HG02642 (cell line): Measurements from ENCODE around the gene SOX2.
A peak's percentile ranks its signal among the peaks of the same experiment; 100 is the strongest.

Experiments used
- ATAC-seq: cut with Tn5 transposase; IDR thresholded peaks from one replicate; pipeline ENCODE4 v1.9.1; 2021; ENCODE audit warnings: mild to moderate bottlenecking; ENCODE audit not compliant: unreplicated experiment, poor library complexity

Gene SOX2

GRCh38 chr3:181711325-181712135, at the start of gene SOX2:
Gene SOX2 (plus strand): TSS chr3:181711925. CDS start chr3:181712361, 436 bp downstream.
- ATAC-seq = no peak

- ATAC-seq = no peak
Observed at GRCh38 chr3:181683563-181683962, 28.2 kb upstream of the SOX2 start.

- no peak for ATAC-seq
Observed at GRCh38 chr3:181687190-181687589, 24.5 kb upstream of the SOX2 start.

- ATAC-seq = no peak
Observed at GRCh38 chr3:181687731-181688130, 24.0 kb upstream of the SOX2 start.

- no peak for ATAC-seq
Observed at GRCh38 chr3:181689546-181689945, 22.2 kb upstream of the SOX2 start.

GRCh38 chr3:181690769-181691168, 21.0 kb upstream of the SOX2 start:
- ATAC-seq = no peak

DNA sequence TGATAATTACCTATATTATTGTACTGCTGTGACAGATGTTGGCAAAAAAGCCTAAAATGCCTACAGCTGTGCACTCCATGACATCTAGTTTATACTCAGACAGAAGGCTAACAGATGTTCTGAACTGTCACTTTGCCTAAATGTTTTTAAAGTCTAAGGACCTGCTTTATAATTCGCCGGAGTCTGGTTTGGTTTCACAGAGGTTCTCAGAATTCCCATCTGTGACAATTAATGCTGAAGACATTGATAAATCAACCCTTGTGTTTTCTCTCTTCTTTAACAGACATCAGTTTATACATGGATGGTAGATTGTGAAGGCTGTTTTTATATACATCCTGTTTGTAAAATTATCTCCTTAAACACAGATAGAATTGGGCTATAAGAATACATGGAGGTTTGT, 19.8 kb upstream of the SOX2 start:
- ATAC-seq = no peak

- no peak for ATAC-seq
Observed at GRCh38 chr3:181692311-181693145, 19.2 kb upstream of the SOX2 start.

- ATAC-seq = no peak
Observed at GRCh38 chr3:181693280-181693679, 18.4 kb upstream of the SOX2 start.

DNA sequence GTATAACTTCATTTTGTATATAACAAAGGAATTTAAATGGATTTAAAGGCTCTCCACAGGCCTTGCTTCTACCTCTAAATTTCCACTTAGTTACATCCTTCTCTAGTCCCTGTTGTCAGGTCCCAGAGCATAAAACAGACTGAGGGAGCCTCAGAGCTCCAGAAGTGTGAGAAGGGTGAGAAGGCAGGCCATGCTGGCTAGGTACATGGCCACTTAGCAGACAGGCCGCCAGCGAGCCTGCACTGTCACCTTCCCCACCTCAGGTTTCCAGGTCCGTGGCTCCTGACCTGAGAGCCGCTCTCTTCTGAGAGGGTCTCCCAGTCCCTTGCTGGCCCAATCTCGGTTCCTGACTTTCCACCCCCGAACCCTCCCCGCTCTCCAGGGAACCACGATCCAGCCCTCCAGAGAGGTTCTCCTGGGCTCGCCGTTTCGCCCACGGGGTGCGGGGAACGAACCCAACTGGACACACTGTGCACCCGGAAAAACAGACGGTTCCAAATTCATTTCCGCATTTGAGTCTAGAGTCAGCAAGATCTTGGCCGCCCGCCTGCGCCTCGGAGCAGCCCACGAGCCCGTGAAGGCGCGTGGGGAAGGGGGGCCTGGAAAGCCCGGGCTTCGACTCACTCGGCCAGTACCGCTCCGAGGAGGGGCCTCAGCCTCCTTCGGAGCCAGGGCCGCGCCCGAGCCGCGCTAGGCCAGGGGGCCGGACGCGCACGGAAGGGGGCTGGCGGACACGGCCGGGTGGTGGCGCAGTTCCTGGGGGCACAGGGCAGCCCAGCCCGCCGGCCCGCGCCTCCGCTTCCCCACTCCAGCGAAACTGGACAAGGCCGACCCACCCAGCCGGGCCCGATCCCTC, 16.7 kb upstream of the SOX2 start:
- no peak for ATAC-seq

GRCh38 chr3:181695661-181696491, 15.8 kb upstream of the SOX2 start:
- no peak for ATAC-seq

- ATAC-seq = no peak
Observed at GRCh38 chr3:181696626-181697230, 15.0 kb upstream of the SOX2 start.

- no peak for ATAC-seq
Observed at GRCh38 chr3:181698263-181698954, 13.3 kb upstream of the SOX2 start.

DNA sequence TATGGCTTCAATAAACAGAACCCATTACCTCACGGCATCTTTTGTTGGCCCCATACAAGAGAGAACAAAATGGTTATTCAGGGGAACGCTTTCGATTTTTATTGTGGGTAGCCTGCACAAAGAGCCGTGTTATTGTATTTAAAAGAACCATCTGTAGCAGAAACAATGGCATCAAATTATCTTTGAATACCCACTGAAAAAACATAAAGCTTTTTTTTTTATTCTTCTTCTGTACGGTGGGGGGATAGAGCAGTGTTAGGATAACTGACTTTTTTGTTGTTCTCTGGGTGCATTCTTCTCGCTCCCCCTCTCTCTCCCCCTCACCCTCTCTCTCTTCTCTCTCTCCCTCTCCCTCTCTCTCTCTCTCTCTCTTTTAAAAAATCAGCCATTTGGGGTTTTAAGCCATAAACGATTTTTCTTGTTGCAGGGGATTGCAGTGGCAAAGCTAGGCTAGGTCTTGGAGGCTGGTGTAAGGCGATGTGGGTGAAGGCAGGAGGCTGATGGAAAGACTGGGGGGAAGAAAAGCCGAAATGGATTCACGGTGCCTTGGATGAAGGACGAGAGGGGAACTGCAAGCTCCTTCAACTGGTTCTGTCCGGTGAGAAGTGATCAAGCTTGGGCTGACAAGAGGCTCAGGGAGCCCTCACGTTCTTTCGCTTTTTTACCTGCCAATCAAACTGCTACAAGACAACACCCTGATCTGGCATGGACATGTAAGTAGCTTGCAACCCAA, 12.4 kb upstream of the SOX2 start:
- no peak for ATAC-seq

- peak; percentile 73 for ATAC-seq
Observed at GRCh38 chr3:181700168-181701087, 11.3 kb upstream of the SOX2 start.

GRCh38 chr3:181701096-181701495, 10.6 kb upstream of the SOX2 start:
- no peak for ATAC-seq
